Activated T-helper 9 cell treated with anti-CD3 and anti-CD28 coated beads, Interleukin-2, amount 50 U/mL, for 16 hours (primary cell): ENCODE measurements around the gene AMHR2.

Experiments used
- DNase-seq: peaks from one replicate; pipeline ENCODE4 v3.0.0-alpha.2; 2020; ENCODE audit warnings: low read depth

The AMHR2 gene

GRCh38 chr12:53452159-53453077, 28.8 kb downstream of the AMHR2 start:
- DNase-seq, result peak; percentile 64

DNA sequence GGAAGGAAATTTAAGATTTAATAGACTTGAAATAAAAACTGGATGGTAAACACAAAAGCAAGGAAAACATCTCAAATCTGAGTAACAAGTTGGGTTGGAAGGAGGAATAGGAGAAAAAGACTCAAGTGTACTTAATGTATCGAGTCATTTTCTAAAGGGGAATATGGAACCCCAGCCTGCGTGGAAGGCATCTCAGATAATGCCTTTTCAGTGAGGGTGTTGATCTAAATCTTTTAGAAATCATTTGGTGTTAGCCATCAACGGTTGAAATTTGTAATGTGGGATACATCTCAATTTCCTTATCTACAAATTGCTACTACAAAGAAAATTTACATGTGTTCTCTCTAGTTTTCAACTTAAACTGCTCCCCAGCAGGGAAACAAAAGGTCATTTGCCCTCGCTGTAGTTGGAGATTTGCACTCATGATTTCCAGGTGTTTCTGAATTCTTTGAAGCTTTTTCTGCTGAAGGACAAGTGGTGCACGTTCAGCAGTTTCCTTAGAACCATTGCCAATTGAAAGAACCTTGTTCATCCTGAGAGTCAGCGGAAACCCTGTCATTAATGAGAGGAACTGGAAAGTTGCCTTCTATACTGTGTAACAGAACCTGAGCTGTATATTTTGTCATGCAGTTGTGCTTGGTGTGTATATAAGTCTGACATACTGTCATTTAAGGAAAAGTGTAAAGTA, 30.4 kb downstream of the AMHR2 start:
- DNase-seq, result no peak

- no peak for DNase-seq
These were observed 31.1 kb downstream of the AMHR2 start for GRCh38 chr12:53454707-53455106.

DNA sequence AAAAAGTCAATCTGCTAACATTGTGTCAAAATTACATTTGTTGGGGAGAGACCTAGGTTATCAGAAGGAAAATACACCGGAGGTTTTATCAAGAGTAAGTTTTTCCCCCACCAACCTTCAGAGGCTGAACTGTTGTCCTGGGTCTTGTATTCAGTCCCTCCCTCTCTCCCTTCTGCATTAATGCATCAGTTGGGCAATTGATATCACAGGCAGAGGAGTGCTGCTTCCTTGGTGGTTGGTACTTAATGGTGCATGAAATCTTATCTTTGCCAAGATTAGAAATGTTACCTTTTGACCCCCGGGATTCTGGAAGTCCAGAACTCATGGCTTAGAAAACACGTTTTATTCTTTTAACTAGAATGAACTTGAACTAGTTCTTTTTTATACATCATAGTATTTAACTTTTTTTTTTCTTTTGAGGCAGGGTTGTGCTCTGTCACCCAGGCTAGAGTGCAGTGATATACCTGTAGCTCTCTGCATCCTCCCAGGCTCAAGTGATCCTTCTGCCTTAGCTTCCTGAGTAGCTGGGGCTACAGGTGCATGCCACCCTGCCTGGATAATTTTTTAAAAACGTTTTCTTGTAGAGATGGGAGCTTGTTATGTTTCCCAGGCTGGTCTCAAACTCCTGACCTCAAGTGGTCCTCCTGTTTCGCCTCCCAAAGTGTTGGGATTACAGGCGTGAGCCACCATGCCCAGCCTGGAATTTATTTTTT, 33.2 kb downstream of the AMHR2 start:
- no peak for DNase-seq

- no peak for DNase-seq
These were observed 35.4 kb downstream of the AMHR2 start for GRCh38 chr12:53459097-53459496.

GRCh38 chr12:53461059-53461458, 37.4 kb downstream of the AMHR2 start:
- no peak for DNase-seq

DNA sequence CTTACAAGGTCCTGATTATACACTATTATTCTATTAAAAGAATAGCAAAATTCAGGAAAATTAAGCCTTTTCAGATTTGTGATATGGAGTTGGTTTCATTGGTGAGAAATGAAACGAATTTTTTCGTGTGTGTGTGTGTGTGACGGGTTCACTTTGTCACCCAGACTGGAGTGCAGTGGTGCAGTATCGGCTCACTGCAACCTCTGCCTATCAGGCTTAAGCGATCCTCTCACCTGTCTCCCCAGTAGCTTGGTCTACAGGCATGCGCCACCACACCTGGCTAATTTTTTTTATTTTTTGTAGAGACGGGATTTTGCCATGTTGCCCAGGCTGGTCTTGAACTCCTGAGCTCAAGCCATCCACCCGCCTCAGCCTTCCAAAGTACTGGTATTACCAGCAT, 37.9 kb downstream of the AMHR2 start:
- DNase-seq, result no peak

GRCh38 chr12:53462935-53463334, 39.3 kb downstream of the AMHR2 start:
- DNase-seq, result no peak

DNA sequence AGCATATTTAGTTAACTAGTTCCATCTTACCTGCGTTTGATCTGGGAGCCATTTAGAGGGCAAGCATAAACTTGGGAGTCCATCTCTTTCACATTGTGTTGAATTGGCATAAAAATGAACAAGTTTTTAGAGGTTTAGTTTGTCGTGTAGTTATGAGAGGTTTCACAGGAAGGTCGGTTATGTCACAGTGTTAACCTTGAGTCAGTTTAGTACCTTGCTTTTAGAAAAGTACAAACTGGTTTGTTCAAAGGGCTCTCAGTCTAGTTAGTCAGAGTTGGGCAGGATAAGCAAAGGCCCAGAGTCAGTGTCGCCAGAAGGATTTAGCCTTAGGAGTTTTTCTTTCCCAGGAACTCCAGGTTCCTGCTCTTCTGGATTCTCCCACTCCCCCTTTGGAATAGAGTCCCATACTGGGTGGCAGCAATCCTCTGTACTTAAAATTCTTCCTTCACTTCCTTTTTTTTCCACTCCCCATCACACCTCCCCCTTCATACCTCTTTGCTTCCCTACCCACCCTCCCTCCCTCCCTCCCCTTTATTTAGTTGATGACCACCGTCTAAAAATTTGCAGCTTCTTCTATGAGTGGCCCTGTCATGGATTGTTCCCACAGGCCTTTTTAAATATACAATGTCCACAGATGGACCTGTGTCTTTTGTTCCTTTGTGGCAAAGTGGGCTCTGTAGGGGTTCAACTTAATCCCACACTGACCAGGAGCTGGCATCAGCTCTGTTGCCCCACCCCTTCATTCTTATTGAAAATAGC, 40.3 kb downstream of the AMHR2 start:
- DNase-seq, result no peak

DNA sequence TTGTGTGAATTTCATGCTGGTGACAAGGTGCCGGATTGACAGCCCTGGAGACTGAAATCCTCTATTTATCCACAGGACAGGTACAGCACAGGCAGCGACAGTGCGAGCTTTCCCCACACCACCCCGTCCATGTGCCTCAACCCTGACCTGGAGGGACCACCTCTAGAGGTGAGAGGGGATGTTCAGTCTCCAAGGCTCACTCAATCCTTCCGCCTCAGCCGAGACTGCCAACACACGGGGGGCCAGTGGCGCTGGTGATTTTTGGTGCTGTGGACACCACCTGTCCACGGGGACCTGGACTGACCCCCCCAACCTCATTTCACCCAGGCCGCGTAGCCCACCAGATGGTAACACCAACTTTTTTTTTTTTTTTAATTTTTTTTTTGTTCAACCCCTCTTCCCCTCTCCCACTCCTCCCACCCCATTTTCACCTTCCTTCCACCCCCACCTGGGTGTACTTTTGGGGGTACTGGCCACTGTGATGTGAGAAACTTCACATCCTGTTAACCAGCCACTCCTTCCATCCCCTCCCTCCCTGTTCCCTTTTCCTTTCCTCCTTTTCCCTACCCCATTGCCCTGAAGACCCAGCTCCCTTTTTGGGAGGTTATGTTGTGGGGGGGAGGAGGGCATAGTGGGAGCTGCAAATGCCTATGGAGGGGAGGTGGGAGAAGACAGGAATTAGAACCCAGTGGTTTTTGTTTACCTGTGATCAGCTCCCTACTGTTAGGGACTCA, 41.2 kb downstream of the AMHR2 start:
- no peak for DNase-seq

DNA sequence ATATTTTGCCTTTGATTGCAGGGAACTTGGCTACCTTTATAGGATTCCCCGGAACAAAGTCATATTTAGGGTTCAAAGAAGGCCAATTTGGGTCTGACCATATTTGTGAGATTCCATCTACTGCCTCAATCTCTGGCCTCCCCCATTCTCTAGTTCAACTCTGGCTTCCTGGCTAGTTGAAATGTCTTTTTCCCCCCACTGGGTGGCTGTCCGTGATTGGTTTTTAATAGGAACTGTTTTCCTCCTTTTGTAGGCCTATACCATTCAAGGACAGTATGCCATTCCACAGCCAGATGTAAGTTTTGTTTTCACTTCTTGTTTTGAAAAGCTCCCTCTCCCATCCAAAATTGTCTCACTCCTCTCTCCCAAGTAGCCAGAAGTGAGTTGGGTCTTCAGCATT, 42.0 kb downstream of the AMHR2 start:
- no peak for DNase-seq

- no peak for DNase-seq
These were observed 43.0 kb downstream of the AMHR2 start for GRCh38 chr12:53466640-53467039.

DNA sequence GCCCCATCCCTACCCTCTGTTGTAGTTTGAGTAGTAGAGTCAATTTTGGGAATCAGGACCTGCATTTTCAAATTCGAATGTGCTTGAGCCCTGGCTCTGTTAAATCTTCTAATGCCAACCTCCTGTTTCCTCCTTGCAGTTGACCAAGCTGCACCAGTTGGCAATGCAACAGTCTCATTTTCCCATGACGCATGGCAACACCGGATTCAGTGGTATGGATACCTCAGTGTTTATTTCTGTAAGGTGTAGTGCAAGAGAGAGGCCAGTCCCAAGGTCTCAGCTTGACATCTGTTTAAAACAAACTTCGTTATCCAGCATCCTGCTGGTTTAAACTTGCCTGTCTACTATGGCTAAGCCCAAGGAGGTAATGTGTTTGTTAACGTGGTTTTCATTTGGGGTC, 43.4 kb downstream of the AMHR2 start:
- no peak for DNase-seq

GRCh38 chr12:53467880-53468279, 44.2 kb downstream of the AMHR2 start:
- no peak for DNase-seq

- no peak for DNase-seq
These were observed 44.6 kb downstream of the AMHR2 start for GRCh38 chr12:53468282-53468681.

DNA sequence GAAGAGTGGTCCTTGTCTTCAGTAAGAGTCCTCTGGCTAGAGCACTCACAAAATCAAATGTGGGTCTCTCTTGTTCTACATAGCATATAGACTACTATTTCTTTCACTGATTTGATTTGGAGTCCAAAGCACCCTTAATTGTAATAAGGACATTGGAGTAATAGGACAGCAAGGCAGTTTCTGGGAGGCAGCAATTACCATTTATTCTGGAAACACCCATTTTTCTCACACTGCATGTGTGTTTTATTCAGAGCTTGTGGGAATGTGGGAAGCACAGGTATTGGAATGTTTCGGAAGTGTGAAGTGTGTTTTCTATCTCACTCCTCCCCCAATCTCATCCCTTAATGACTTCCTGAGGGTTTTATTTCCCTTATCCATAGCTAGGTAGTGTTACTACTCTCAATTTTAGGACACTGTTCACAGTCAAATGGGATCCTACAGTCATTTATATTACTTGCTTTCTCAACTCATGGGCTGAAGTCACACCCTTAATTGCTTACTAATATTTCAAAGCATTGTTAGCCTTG, 48.5 kb downstream of the AMHR2 start:
- DNase-seq, result no peak

DNA sequence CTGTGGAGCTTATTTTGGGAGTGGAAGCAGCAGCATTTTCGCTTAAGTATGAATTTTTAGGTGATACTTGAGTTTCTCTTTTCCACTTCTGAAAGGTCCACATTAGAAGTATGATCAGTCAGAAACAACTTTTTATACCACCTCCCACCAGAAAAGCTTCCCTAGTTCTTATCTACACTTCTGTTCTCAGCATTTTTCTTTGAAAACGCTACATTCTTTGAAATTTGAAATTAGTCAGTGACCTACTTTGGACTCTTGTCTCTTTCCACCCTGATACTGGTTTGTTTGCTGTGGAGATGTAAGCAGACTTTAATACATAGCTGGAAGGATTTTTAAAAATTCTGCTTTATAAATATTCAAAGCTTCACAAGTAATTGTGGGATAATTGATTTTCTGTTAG, 50.4 kb downstream of the AMHR2 start:
- no peak for DNase-seq

- no peak for DNase-seq
These were observed 51.2 kb downstream of the AMHR2 start for GRCh38 chr12:53474819-53475218.

- no peak for DNase-seq
These were observed 53.1 kb downstream of the AMHR2 start for GRCh38 chr12:53476769-53477209.

- DNase-seq, result no peak
These were observed 55.2 kb downstream of the AMHR2 start for GRCh38 chr12:53478865-53479264.

- DNase-seq, result no peak
These were observed 55.7 kb downstream of the AMHR2 start for GRCh38 chr12:53479331-53479730.
